Activated T-cell treated with anti-CD3 and anti-CD28 coated beads, Interleukin-2, amount 50 U/mL, for 48 hours (primary cell): Measurements from ENCODE around the gene HUWE1.
"Not testable (repeated sequence)": the region's sequence is repeated elsewhere in the genome, so short reads cannot be mapped to it uniquely, and the experiment has no call there.

Experiments
- DNase-seq, 2 experiments: peaks; one replicate each; pipeline ENCODE4 v3.0.0-alpha.2; 2020

Gene HUWE1

GRCh38 chrX:53686151-53686885, at the start of gene HUWE1:
Gene HUWE1, minus strand, starts transcription at chrX:53686719. Its CDS starts 32,612 bp downstream, at chrX:53654107.
- DNase-seq, result peak; percentile 91 to 93

GRCh38 chrX:53732797-53733196, 46.3 kb upstream of the HUWE1 start:
- no peak for DNase-seq

- DNase-seq, result no peak
Observed at GRCh38 chrX:53729751-53730150, 43.2 kb upstream of the HUWE1 start.

- no peak for DNase-seq
Observed at GRCh38 chrX:53728506-53728905, 42.0 kb upstream of the HUWE1 start.

GRCh38 chrX:53724872-53725271, 38.4 kb upstream of the HUWE1 start:
- DNase-seq, result no peak

- no peak for DNase-seq
Observed at GRCh38 chrX:53723381-53723780, 36.9 kb upstream of the HUWE1 start.

GRCh38 chrX:53721610-53722009, 35.1 kb upstream of the HUWE1 start:
- DNase-seq, result not testable (repeated sequence)

GRCh38 chrX:53719666-53720065, 33.1 kb upstream of the HUWE1 start:
- DNase-seq, result not testable (repeated sequence)

- DNase-seq, result no peak
Observed at GRCh38 chrX:53718073-53718472, 31.6 kb upstream of the HUWE1 start.

- no peak for DNase-seq
Observed at GRCh38 chrX:53717205-53717604, 30.7 kb upstream of the HUWE1 start.

- peak; percentile 62 to 69 for DNase-seq
Observed at GRCh38 chrX:53716328-53717088, 30.0 kb upstream of the HUWE1 start.

GRCh38 chrX:53715346-53715924, 28.9 kb upstream of the HUWE1 start:
- no peak for DNase-seq

- DNase-seq, result peak; percentile 72 to 73
Observed at GRCh38 chrX:53714580-53715345, 28.2 kb upstream of the HUWE1 start.

- DNase-seq, result no peak
Observed at GRCh38 chrX:53713987-53714579, 27.6 kb upstream of the HUWE1 start.

- DNase-seq, result no peak
Observed at GRCh38 chrX:53711436-53711835, 24.9 kb upstream of the HUWE1 start.

GRCh38 chrX:53704854-53705253, 18.3 kb upstream of the HUWE1 start:
- DNase-seq, result no peak

- no peak for DNase-seq
Observed at GRCh38 chrX:53704294-53704693, 17.8 kb upstream of the HUWE1 start.

- DNase-seq, result no peak
Observed at GRCh38 chrX:53695946-53696549, 9.5 kb upstream of the HUWE1 start.

GRCh38 chrX:53694642-53695041, 8.1 kb upstream of the HUWE1 start:
- DNase-seq, result no peak

- DNase-seq, result no peak
Observed at GRCh38 chrX:53688300-53688699, 1.8 kb upstream of the HUWE1 start.

- no peak for DNase-seq
Observed at GRCh38 chrX:53685711-53686110, 808 bp downstream of the HUWE1 start.
